Endodermal cell (in vitro differentiated cells): ENCODE measurements around the gene KLF2. TPM values are rescaled to one million over a fixed set of nuclear protein-coding genes. Genes with fewer than 3 reads are reported as not detected.
"Not testable (repeated sequence)": the region's sequence is repeated elsewhere in the genome, so short reads cannot be mapped to it uniquely, and the experiment has no call there.

Source experiments
- DNase-seq: peaks from one replicate; pipeline ENCODE4 v3.0.0-alpha.2; 2017
- H3K27ac ChIP-seq: 2 replicates; pipeline ENCODE4 v1.5.1; 2013; ENCODE audit warnings: mild to moderate bottlenecking, low read depth, low read length, moderate library complexity
- H3K27me3 ChIP-seq: 2 replicates; pipeline ENCODE4 v1.6.1; 2013; ENCODE audit warnings: mild to moderate bottlenecking, low read length, moderate library complexity; ENCODE audit not compliant: insufficient read depth, control insufficient read depth, poor library complexity, severe bottlenecking
- H3K36me3 ChIP-seq: 2 replicates; pipeline ENCODE4 v1.7.0; 2013; ENCODE audit warnings: mild to moderate bottlenecking, low read length, moderate library complexity; ENCODE audit not compliant: control insufficient read depth, insufficient read depth
- H3K4me1 ChIP-seq: one replicate; pipeline ENCODE4 v1.7.0; 2013; ENCODE audit warnings: low read length; ENCODE audit not compliant: control insufficient read depth, insufficient read depth
- H3K4me3 ChIP-seq: 2 replicates; pipeline ENCODE4 v1.5.1; 2013; ENCODE audit warnings: mild to moderate bottlenecking, low read length, moderate library complexity
- H3K9ac ChIP-seq: 2 replicates; pipeline ENCODE4 v1.6.1; 2013; ENCODE audit warnings: mild to moderate bottlenecking, low read length, moderate library complexity; ENCODE audit not compliant: poor library complexity, severe bottlenecking; ENCODE audit errors: extremely low read depth
- H3K9me3 ChIP-seq: 2 replicates; pipeline ENCODE4 v1.6.1; 2013; ENCODE audit warnings: mild to moderate bottlenecking, low read length, moderate library complexity; ENCODE audit not compliant: control insufficient read depth
- H3K27ac Mint-ChIP-seq: 2 replicates; pipeline ENCODE4 v1.8.0; 2020; ENCODE audit warnings: mixed read lengths
- H3K27me3 Mint-ChIP-seq: 2 replicates; pipeline ENCODE4 v1.8.0; 2021; ENCODE audit warnings: mild to moderate bottlenecking, mixed read lengths; ENCODE audit not compliant: insufficient read depth
- H3K36me3 Mint-ChIP-seq: 2 replicates; pipeline ENCODE4 v1.8.0; 2020; ENCODE audit warnings: low read depth, mixed read lengths
- H3K4me1 Mint-ChIP-seq: 2 replicates; pipeline ENCODE4 v1.8.0; 2020; ENCODE audit warnings: mixed read lengths
- H3K4me3 Mint-ChIP-seq: 2 replicates; pipeline ENCODE4 v1.8.0; 2020; ENCODE audit warnings: mild to moderate bottlenecking, moderate library complexity, mixed read lengths
- H3K9me3 Mint-ChIP-seq: 2 replicates; pipeline ENCODE4 v1.8.0; 2020; ENCODE audit warnings: mild to moderate bottlenecking, mixed read lengths
- CTCF ChIP-seq: fragments of 200-600 bp; sonication (generic); conservative IDR thresholded peaks from 2 replicates; pipeline ENCODE4 v1.5.0; 2021; ENCODE audit warnings: antibody characterized with exemption, mild to moderate bottlenecking
- WGBS, 2 experiments: methylation state at CpG; one replicate each; pipeline versions ENCODE4 v1.1.5 to v1.1.7; 2013; ENCODE audit warnings: missing lambda C conversion rate in 2 of 2, mixed read lengths in 1 of 2; ENCODE audit not compliant: insufficient coverage in 1 of 2, insufficient read length in 1 of 2; 5-methylcytosine and 5-hydroxymethylcytosine counted together
- total RNA-seq, 2 donors: library from RNA; stranded (reverse); fragmentation: NEBNext Ultra II Directional in 1 of 2; extraction: Animal tissue kit (Norgen Biotek cat#: 25700) in 1 of 2; gene quantifications; 2 replicates in 1 of 2; 3 replicates in 1 of 2; pipeline ENCODE4 v1.2.1, GENCODE V29; 2021

KLF2 gene
- total RNA-seq, 2 donors from 2014 or later: 0.22 to 1.4 TPM

DNA sequence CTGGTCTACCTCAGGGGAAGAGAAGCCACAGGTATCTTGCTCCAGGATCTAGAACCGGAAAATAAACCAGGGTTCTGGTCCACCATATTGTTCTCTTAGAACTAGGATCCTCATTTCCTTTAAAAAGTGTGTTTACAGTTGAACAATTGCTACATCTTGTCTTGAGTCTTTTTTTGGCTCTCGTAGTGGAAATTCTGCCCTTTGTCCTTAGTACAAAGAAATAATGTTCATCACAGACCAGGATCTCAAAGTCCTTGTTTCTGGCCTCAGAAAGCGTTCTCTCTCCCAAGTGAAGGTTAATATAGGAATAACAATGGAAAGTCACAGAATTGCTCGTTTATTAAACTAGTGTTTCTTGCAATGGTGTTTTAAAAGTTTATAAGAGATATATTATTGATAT is 20.8 kb downstream of the KLF2 start:
- H3K27ac Mint-ChIP-seq: no peak overlapping the region
- no peaks in the 10 kb centered on the region for H3K36me3 Mint-ChIP-seq
- H3K4me1 Mint-ChIP-seq: no peaks in the 10 kb centered on the region
- Histone ChIP-seq H3K4me3 (no peak overlapping the region), H3K27me3 (no peaks in the 10 kb centered on the region), H3K9me3 (no peaks in the 10 kb centered on the region), H3K27ac (no peak overlapping the region), H3K36me3 (no peaks in the 10 kb centered on the region), H3K9ac (no peak overlapping the region), H3K4me1 (no peaks in the 10 kb centered on the region)
- WGBS, 2 experiments: 80 to 100% methylated on average over 1 to 4 of the region's 4 CpGs
- DNase-seq: no peak
- H3K4me3 Mint-ChIP-seq: no peak overlapping the region
- no peak for TF ChIP-seq CTCF
- no peaks in the 10 kb centered on the region for H3K27me3 Mint-ChIP-seq
- H3K9me3 Mint-ChIP-seq: no peaks in the 10 kb centered on the region

DNA sequence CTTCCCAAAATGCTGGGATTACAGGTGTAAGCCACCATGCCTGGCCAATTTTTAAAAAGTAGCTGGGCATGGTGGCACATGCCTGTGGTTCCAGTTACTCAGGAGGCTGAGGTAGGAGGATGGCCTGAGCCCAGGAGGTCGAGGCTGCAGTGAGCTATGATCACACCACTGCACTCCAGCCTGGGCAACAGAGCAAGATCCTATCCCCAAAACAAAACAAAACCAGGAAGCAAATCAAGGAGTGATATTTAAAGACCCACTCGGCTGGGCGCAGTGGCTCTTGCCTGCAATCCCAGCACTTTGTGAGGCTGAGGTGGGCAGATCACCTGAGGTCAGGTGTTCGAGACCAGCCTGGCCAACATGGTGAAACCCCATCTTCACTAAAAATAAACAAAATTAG is 22.5 kb downstream of the KLF2 start:
- H3K4me3 Mint-ChIP-seq, H3K9ac ChIP-seq, H3K4me3 ChIP-seq, H3K36me3 ChIP-seq, H3K4me1 Mint-ChIP-seq, H3K27ac ChIP-seq, H3K27me3 ChIP-seq, DNase-seq, H3K9me3 Mint-ChIP-seq, H3K9me3 ChIP-seq, H3K27me3 Mint-ChIP-seq, H3K4me1 ChIP-seq, H3K27ac Mint-ChIP-seq, H3K36me3 Mint-ChIP-seq: not testable (repeated sequence)
- 90 to 100% methylated on average over 2 to 4 of the region's 4 CpGs for WGBS, 2 experiments

GRCh38 chr19:16347706-16348105 is 23.1 kb downstream of the KLF2 start:
- Mint-ChIP-seq H3K4me3 (no peak overlapping the region), H3K4me1 (no peaks in the 10 kb centered on the region), H3K9me3 (no peaks in the 10 kb centered on the region), H3K27me3 (no peaks in the 10 kb centered on the region), H3K36me3 (no peaks in the 10 kb centered on the region), H3K27ac (no peak overlapping the region)
- H3K4me1 ChIP-seq: no peaks in the 10 kb centered on the region
- H3K9ac ChIP-seq: no peak overlapping the region
- no peak overlapping the region for H3K4me3 ChIP-seq
- H3K36me3 ChIP-seq: no peaks in the 10 kb centered on the region
- no peak overlapping the region for H3K27ac ChIP-seq
- whole genome bisulfite sequencing, 2 experiments: 91 to 92% methylated on average over 5 to 6 of the region's 6 CpGs
- no peaks in the 10 kb centered on the region for H3K9me3 ChIP-seq
- TF ChIP-seq CTCF: no peak
- no peak for DNase-seq
- H3K27me3 ChIP-seq: no peaks in the 10 kb centered on the region

DNA sequence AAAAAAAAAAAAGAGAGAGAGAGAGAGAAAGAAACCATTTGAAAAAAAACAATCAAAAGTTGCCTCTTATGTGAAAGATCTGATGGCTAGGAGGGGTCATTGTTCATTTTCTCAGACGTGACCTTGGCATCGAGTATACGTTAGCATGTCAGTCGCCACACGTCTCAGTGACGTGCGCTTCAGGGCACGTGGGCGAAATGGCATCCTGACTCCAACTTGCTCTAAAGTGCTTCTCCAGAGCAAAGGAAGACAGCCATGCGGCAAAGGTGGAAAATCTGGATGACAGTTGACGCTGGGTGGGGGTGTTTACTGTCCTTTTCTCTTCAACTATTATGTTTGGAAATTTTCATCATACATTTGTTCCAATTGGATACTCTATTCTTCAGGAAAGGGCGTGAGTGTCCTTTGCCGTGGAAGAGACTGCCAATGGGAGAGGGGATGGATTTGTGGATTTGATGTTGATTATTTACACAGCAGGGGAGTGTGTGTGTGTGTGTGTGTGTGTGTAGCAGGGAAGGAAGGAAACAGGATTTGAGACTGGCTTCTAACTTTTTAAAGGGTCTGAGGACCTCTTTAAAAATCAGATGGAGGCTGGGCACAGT is 25.0 kb downstream of the KLF2 start:
- Histone ChIP-seq H3K9me3 (no peaks in the 10 kb centered on the region), H3K9ac (no peak overlapping the region), H3K27me3 (no peaks in the 10 kb centered on the region), H3K4me1 (no peaks in the 10 kb centered on the region), H3K4me3 (no peak overlapping the region), H3K27ac (no peak overlapping the region), H3K36me3 (no peaks in the 10 kb centered on the region)
- no peak for DNase-seq
- Mint-ChIP-seq H3K36me3 (peaks cover 12% of the 10 kb centered on the region), H3K27me3 (no peaks in the 10 kb centered on the region), H3K9me3 (no peaks in the 10 kb centered on the region), H3K4me3 (no peak overlapping the region), H3K4me1 (no peaks in the 10 kb centered on the region), H3K27ac (no peak overlapping the region)
- WGBS, 2 experiments: 86 to 94% methylated on average over 11 to 13 of the region's 13 CpGs
- no peak for TF ChIP-seq CTCF
